ENCODE measurements around the gene MREG.

DNA sequence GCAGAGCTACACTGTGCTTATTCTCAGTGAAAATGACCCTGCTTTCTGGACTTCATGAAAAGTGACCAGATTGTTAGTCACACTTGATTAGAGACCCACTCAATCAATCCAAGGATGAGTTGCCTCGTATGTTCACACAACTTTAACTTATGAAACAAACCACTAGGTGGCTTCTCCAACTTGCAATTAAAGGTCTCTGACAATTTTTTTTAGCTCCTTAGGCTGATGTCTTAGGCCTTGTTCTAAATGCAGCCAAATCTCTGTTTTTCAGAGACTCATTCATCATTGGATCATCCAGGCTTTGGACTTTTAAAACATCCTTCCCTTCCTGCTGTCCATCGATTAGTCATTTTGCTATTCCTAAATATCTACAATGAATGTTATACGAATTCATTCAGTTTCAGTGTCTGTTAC is 63.4 kb downstream of the MREG start:
- TF ChIP-seq, protein P1, sequence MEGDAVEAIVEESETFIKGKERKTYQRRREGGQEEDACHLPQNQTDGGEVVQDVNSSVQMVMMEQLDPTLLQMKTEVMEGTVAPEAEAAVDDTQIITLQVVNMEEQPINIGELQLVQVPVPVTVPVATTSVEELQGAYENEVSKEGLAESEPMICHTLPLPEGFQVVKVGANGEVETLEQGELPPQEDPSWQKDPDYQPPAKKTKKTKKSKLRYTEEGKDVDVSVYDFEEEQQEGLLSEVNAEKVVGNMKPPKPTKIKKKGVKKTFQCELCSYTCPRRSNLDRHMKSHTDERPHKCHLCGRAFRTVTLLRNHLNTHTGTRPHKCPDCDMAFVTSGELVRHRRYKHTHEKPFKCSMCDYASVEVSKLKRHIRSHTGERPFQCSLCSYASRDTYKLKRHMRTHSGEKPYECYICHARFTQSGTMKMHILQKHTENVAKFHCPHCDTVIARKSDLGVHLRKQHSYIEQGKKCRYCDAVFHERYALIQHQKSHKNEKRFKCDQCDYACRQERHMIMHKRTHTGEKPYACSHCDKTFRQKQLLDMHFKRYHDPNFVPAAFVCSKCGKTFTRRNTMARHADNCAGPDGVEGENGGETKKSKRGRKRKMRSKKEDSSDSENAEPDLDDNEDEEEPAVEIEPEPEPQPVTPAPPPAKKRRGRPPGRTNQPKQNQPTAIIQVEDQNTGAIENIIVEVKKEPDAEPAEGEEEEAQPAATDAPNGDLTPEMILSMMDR (conservative IDR thresholded peaks at IDR 0.05; ENCODE audit: low read length) = peak; percentile 70
- no peak for TF ChIP-seq EZH2phosphoT487 (IDR thresholded peaks at IDR 0.05; ENCODE audit: borderline replicate concordance)
